SK-MEL-5 (cell line): ENCODE results near the gene MAD1L1. TPM values are rescaled to one million over a fixed set of nuclear protein-coding genes. Genes with fewer than 3 reads are reported as not detected.

Source experiments
- DNase-seq: peaks from one replicate; pipeline ENCODE4 v3.0.0-alpha.2; 2016; ENCODE audit warnings: low read depth, low spot score
- in situ Hi-C: cut with HindIII; loops from 2 replicates; pipeline ENCODE4 v1.10.0; 2016; ENCODE audit warnings: low sequenced_read_pairs, high pct_unique_total_duplicates, low pct_unique_long_range_greater_than_20kb
- total RNA-seq: library from RNA; depleted of rRNA; stranded (reverse); fragments of >200 nt; shearing (Covaris generic); gene quantifications from 2 replicates; pipeline ENCODE4 v1.2.3, GENCODE V29; 2014

MAD1L1 gene
- total RNA-seq, 1 experiment from 2014 or later, result 204 TPM

GRCh38 chr7:1913466-1914282 lies 319.1 kb downstream of the MAD1L1 start:
- no peak for DNase-seq
- in situ Hi-C loops, result no loop called here

GRCh38 chr7:1912593-1913465 lies 319.9 kb downstream of the MAD1L1 start:
- in situ Hi-C loops, result no loop called here
- DNase-seq, result no peak

GRCh38 chr7:1911571-1911970 lies 321.2 kb downstream of the MAD1L1 start:
- in situ Hi-C loops, result no loop called here
- DNase-seq, result no peak

- in situ Hi-C loops, result no loop called here
- no peak for DNase-seq
Measured at GRCh38 chr7:1910827-1911226, 321.9 kb downstream of the MAD1L1 start.

GRCh38 chr7:1910081-1910685 lies 322.6 kb downstream of the MAD1L1 start:
- in situ Hi-C loops, result no loop called here
- DNase-seq, result no peak

DNA sequence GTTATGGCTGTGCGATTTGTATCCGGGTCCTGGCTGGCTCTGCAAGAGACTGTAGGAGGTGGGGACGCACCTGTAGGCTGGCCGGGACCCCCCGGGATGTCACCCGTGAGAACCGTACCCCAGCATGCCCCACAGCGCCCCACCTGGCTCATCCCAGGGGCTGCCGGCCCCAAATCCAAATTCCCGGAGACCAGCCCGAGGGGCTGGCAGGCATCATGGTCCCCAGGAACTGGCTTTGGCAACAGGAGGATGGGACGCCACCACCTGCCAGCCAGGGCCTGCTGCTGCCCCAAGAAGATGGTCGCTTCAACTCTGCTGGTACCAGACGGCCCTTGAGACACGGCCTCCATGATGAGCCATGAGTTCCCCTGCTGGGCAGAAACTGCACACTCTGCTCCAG lies 323.3 kb downstream of the MAD1L1 start:
- no peak for DNase-seq
- in situ Hi-C loops, result no loop called here

- in situ Hi-C loops, result no loop called here
- DNase-seq, result no peak
Measured at GRCh38 chr7:1908823-1909420, 323.8 kb downstream of the MAD1L1 start.

GRCh38 chr7:1907751-1908365 lies 324.9 kb downstream of the MAD1L1 start:
- in situ Hi-C loops, result no loop called here
- DNase-seq, result no peak

DNA sequence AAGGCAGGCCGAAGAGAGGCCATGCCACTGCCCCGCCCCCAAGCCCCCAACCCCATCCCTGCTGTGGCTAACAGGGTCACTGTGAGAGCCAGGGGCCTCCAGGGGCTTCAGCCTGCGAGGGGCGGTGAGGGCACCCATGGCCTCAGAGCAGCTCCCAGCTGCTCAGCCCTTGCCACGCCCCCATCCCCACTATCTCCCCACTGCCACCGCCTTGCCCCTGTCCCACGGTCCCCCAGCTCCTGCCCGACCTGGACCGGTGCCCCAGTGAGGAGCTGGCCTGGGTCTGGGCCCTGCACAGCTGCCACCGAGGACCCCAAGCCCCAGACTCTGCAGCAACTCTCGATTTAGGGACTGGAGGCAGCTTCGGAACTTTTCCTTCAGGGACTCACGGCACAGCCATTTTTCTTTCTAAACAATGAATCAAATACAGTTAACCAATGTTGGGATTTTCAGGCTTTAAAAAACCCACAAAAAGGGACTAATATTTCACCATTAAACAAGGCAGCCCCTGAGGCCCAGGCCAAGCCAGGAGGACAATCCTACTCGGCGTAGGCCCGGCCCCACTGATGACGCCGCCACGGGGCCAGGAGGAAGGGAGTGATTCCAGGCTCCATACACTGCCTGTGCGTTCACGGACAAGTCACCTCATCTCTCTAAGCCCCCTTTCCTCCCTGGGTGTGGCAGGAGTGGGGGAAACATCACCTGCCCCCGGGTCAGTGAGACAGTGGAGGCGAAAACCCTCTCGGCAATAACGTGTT lies 325.6 kb downstream of the MAD1L1 start:
- no peak for DNase-seq
- in situ Hi-C loops, result no loop called here

- in situ Hi-C loops, result no loop called here
Measured at GRCh38 chr7:1906087-1906830, 326.5 kb downstream of the MAD1L1 start.

DNA sequence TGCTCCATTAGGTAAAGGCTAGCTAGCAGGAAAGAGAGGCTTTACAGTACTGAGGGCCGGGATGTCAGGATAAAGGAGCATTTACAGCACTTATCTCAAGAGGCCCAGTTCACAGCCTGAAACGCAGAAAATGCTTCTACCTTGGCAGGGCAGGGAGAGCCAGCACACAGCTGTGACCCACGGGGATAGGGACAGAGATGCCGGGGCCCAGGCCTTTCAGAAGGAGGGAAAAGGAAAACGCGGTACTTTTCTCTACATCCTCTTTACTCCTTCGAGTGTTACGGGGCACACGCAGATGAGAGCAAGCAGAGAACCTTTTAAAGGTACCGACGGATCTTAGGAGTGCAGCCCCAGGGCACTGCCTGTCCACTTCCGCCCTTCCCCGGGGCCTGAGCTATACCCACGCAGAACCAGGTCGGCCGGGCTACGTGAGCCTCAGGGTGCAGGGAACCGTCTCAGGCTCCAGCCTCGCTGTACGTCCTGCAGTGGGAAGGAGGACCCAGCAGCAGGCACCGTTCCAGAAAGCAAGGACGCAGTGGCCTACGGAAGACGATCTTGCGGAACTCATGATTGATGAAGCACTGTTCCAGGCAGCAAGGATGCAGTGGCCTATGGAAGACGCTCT lies 330.4 kb downstream of the MAD1L1 start:
- in situ Hi-C loops, result no loop called here
- DNase-seq, result no peak

More at GRCh38 chr7:1906087-1906830, 326.5 kb downstream of the MAD1L1 start:
- DNase-seq, result no peak

DNA sequence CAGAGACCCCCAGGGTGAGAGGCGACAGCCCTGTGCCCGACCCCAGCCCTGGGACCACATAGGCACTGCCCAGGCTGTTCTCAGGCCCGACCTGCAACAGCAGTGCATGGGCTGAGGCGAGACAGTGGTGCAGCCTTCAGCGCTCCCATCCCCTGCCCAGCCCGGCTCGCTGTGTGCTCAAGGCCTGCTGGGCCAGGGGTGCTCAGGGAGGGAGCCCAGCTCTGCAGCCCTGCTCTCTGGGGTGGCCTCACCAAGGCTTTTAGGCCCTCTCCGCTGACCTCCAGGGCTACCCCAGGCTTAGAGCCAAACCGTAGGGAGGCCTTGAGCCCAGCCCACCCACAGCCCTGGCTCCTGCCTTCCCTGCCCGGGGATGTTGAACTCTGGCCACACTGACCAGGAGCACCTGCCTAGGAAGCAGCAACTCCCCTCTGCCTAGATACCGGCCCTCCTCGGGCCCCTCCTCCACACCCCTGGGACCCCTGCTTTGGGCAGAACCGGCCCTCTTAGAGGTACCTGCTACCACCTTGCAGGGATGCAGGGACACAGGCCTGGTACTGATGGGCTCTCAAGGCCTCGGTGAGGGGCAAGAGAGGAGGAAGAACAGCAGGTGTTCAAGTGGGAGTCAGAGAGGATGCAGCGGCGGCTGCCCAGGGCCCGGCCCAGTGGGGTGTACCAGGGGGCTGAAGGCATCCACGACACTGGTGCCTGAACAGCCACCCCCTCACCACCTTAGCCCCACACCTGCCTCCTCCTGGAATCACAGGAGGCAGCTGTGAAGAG lies 331.1 kb downstream of the MAD1L1 start:
- in situ Hi-C loops, result no loop called here
- no peak for DNase-seq

- no peak for DNase-seq
- in situ Hi-C loops, result no loop called here
Measured at GRCh38 chr7:1900847-1901246, 331.9 kb downstream of the MAD1L1 start.

GRCh38 chr7:1899951-1900762 lies 332.6 kb downstream of the MAD1L1 start:
- DNase-seq, result no peak
- in situ Hi-C loops, result no loop called here
